NB4 (cell line): ENCODE results near the gene PAPSS1.

Source experiments
- MYC ChIP-seq: IDR thresholded peaks from 2 replicates; pipeline ENCODE4 v1.6.1; 2011; ENCODE audit warnings: low read depth, low read length
- POLR2A ChIP-seq: IDR thresholded peaks from 2 replicates; pipeline ENCODE4 v1.6.1; 2011; ENCODE audit warnings: mild to moderate bottlenecking; ENCODE audit not compliant: insufficient read length; ENCODE audit errors: extremely low read depth
- TF ChIP-seq, protein P1 (sequence below): IDR thresholded peaks from one replicate; pipeline ENCODE4 v1.5.1; 2012; ENCODE audit warnings: low read depth, low read length
- TF ChIP-seq, protein P2 (sequence below): IDR thresholded peaks from 2 replicates; pipeline ENCODE4 v1.6.1; 2011; ENCODE audit warnings: low read depth, low read length

- TF ChIP-seq, protein P1, sequence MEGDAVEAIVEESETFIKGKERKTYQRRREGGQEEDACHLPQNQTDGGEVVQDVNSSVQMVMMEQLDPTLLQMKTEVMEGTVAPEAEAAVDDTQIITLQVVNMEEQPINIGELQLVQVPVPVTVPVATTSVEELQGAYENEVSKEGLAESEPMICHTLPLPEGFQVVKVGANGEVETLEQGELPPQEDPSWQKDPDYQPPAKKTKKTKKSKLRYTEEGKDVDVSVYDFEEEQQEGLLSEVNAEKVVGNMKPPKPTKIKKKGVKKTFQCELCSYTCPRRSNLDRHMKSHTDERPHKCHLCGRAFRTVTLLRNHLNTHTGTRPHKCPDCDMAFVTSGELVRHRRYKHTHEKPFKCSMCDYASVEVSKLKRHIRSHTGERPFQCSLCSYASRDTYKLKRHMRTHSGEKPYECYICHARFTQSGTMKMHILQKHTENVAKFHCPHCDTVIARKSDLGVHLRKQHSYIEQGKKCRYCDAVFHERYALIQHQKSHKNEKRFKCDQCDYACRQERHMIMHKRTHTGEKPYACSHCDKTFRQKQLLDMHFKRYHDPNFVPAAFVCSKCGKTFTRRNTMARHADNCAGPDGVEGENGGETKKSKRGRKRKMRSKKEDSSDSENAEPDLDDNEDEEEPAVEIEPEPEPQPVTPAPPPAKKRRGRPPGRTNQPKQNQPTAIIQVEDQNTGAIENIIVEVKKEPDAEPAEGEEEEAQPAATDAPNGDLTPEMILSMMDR: no peak
- TF ChIP-seq MYC: no peak
- no peak for TF ChIP-seq POLR2A
- TF ChIP-seq, protein P2, sequence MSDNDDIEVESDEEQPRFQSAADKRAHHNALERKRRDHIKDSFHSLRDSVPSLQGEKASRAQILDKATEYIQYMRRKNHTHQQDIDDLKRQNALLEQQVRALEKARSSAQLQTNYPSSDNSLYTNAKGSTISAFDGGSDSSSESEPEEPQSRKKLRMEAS: no peak
Observed at GRCh38 chr4:107711831-107712230, 8.2 kb downstream of the PAPSS1 start.
